Mammary epithelial cell (primary cell): ENCODE data around the gene EHF.

Experiments used
- CTCF ChIP-seq, 2 donors: IDR thresholded peaks in 1 of 2; conservative IDR thresholded peaks in 1 of 2; 2 replicates each; pipeline ENCODE4 v1.5.1; 2011 to 2012; ENCODE audit warnings: inconsistent platforms in 2 of 2, low read length in 2 of 2, mild to moderate bottlenecking in 2 of 2, control low read depth in 1 of 2, low read depth in 1 of 2; ENCODE audit not compliant: insufficient read depth in 1 of 2; ENCODE audit errors: extremely low read depth in 1 of 2
- EZH2 ChIP-seq: IDR thresholded peaks from 2 replicates; pipeline ENCODE4 v1.6.1; 2012; ENCODE audit warnings: low read length, inconsistent platforms, borderline replicate concordance

GRCh38 chr11:34653851-34654482 is 33.1 kb downstream of the EHF start:
- TF ChIP-seq EZH2 (no peak), CTCF (conservative IDR thresholded peaks at IDR 0.05 in 1 of 2, IDR thresholded peaks at IDR 0.05 in 1 of 2; ENCODE audit: extremely low read depth in 1 of 2, insufficient read depth in 1 of 2, low read depth in 1 of 2, low read length in 2 of 2) (peak in 1 of 2 donors; percentile 50)
